ENCODE results near the gene UQCC3.

DNA sequence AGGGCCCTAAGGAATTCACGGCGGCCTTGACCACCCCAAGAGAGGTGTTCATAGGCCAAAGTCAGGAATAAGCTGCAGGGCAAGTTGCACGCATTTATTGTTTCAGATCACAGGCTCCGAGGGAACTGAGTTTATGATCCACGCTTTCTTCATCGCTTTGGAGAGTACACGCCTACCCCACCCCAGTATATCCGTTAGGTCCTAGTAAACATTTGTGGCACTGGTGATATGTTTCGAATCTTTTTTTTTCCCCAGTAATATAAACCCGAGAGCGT is 25.9 kb upstream of the UQCC3 start:
- TF ChIP-seq, protein P1, sequence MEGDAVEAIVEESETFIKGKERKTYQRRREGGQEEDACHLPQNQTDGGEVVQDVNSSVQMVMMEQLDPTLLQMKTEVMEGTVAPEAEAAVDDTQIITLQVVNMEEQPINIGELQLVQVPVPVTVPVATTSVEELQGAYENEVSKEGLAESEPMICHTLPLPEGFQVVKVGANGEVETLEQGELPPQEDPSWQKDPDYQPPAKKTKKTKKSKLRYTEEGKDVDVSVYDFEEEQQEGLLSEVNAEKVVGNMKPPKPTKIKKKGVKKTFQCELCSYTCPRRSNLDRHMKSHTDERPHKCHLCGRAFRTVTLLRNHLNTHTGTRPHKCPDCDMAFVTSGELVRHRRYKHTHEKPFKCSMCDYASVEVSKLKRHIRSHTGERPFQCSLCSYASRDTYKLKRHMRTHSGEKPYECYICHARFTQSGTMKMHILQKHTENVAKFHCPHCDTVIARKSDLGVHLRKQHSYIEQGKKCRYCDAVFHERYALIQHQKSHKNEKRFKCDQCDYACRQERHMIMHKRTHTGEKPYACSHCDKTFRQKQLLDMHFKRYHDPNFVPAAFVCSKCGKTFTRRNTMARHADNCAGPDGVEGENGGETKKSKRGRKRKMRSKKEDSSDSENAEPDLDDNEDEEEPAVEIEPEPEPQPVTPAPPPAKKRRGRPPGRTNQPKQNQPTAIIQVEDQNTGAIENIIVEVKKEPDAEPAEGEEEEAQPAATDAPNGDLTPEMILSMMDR (IDR thresholded peaks at IDR 0.05; ENCODE audit: low read length): no peak
- TF ChIP-seq EZH2phosphoT487 (IDR thresholded peaks at IDR 0.05; ENCODE audit: low read length) (no peak), EZH2 (optimal IDR thresholded peaks at IDR 0.05; ENCODE audit: low read depth, low read length) (no peak)
